ENCODE data around the gene FUCA1.
"Not testable (repeated sequence)": the region's sequence is repeated elsewhere in the genome, so short reads cannot be mapped to it uniquely, and the experiment has no call there.

The FUCA1 gene

DNA sequence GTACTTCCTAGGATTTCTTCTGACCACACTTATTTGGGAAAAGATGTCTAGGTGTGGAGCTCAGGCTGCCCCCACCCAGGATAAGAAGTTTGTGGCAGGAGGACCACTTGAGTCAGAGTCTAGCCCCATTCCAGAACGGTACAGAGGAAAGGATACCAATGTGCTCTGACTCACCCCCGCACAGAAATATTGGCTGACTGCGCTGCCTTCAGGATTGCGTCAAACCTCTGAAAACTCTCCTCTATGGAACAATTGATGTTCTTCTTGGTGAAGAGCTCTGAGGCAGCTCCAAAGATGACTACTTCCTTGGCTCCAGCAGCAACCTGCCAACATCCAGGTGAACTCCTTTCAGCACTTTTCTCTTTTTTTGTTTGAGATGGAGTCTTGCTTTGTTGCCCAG is 54.1 kb downstream of the FUCA1 start:
- H3K36me3 Mint-ChIP-seq: peaks cover 28 to 40% of the 10 kb centered on the region in 2 donors

DNA sequence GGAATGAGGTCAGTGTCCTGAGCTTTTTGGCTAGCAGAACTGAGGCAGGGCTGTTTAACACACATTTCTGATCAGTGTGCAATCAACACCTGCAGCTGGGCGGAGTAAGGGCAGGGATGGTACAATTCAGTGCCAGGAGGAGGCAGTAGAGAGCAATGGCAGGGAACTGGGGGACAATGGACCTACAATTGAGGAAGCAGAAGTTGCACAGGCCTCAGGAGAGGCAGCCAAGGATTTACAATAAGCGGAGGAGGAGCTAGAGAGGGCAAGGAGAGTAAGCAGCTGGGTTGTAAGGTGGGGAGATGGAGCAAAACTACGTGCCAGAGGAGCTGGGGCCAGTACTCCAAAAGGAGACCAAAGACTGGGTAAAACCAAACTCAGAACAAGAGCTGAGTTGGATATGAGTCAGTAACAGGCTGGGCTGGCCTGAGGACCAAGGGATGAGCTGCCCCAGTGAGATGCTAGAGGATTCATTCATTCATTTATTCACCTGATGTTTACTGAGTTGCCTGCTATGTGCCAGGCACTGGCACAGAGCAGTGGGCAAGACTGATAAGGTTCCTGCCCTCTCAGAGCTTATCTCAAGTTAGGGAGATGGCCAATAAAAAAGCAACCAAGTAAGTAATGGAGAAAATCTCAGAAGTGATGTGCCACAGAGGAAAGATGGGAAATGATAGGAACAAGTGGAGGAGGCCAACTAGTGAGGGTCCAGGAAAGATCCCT is 57.1 kb downstream of the FUCA1 start:
- Mint-ChIP-seq H3K27me3 (no peaks in the 10 kb centered on the region), H3K36me3 (peaks cover 16 to 34% of the 10 kb centered on the region in 2 donors), H3K27ac (peak overlapping the region; percentile 59), H3K9me3 (no peaks in the 10 kb centered on the region), H3K4me1 (peaks cover 27 to 37% of the 10 kb centered on the region in 2 donors), H3K4me3 (no peak overlapping the region)
- peak; percentile 86 to 91 for ATAC-seq (replicated peaks)
- DNase-seq: peak; percentile 64

More for the DNA sequence above, 54.1 kb downstream of the FUCA1 start:
- Mint-ChIP-seq H3K27me3 (no peaks in the 10 kb centered on the region), H3K4me1 (peaks cover 25 to 38% of the 10 kb centered on the region in 2 donors), H3K27ac (no peak overlapping the region), H3K9me3 (no peaks in the 10 kb centered on the region), H3K4me3 (no peak overlapping the region)
- ATAC-seq (replicated peaks) (no peak), DNase-seq (no peak)

GRCh38 chr1:23809751-23810171 is 58.3 kb downstream of the FUCA1 start:
- peak; percentile 87 to 89 for ATAC-seq (replicated peaks)
- peaks cover 35 to 37% of the 10 kb centered on the region in 2 donors for H3K4me1 Mint-ChIP-seq
- no peaks in the 10 kb centered on the region for H3K27me3 Mint-ChIP-seq
- H3K36me3 Mint-ChIP-seq: peaks cover 16 to 44% of the 10 kb centered on the region in 2 donors
- no peaks in the 10 kb centered on the region for H3K9me3 Mint-ChIP-seq
- peak; percentile 73 for DNase-seq
- no peak overlapping the region for H3K4me3 Mint-ChIP-seq
- H3K27ac Mint-ChIP-seq: peak overlapping the region; percentile 42

GRCh38 chr1:23807453-23807852 is 60.6 kb downstream of the FUCA1 start:
- Mint-ChIP-seq H3K36me3 (peaks cover 11 to 46% of the 10 kb centered on the region in 2 donors), H3K4me3 (no peak overlapping the region), H3K27me3 (no peaks in the 10 kb centered on the region), H3K9me3 (no peaks in the 10 kb centered on the region), H3K4me1 (peaks cover 33% of the 10 kb centered on the region in 2 donors), H3K27ac (peak overlapping the region; percentile 2)
- DNase-seq: no peak
- ATAC-seq (replicated peaks): no peak

- H3K4me3 Mint-ChIP-seq: no peak overlapping the region
- no peaks in the 10 kb centered on the region for H3K27me3 Mint-ChIP-seq
- DNase-seq: no peak
- peaks cover 4 to 37% of the 10 kb centered on the region in 2 donors for H3K36me3 Mint-ChIP-seq
- H3K27ac Mint-ChIP-seq: peak overlapping the region; percentile 42
- peaks cover 32 to 34% of the 10 kb centered on the region in 2 donors for H3K4me1 Mint-ChIP-seq
- no peak for ATAC-seq (replicated peaks)
- no peaks in the 10 kb centered on the region for H3K9me3 Mint-ChIP-seq
Observed at GRCh38 chr1:23806280-23806679, 61.8 kb downstream of the FUCA1 start.

DNA sequence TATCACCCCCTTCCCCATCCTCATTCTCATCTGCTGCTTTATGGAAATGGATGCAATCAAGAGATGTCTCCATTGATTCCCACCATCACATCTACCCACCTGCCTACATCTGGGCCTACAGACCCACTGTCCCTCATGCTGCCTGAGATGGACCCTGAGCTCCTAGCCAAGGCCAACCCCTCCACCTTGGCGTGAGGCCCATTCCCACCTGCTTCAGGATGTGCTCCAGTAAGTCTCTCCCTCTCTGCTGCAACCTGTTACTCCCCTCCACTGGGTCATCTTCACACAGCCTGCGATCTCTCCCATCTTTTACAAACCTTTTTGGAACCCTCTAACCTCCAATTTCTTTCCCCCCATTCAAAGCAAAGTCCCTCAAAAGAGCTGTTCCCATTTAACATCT is 63.1 kb downstream of the FUCA1 start:
- Mint-ChIP-seq H3K36me3 (peaks cover 1 to 37% of the 10 kb centered on the region in 2 donors), H3K4me1 (peaks cover 24 to 25% of the 10 kb centered on the region in 2 donors), H3K4me3 (no peak overlapping the region), H3K9me3 (no peaks in the 10 kb centered on the region), H3K27me3 (no peaks in the 10 kb centered on the region), H3K27ac (peak overlapping the region; percentile 75)
- ATAC-seq (replicated peaks) (no peak), DNase-seq (no peak)

DNA sequence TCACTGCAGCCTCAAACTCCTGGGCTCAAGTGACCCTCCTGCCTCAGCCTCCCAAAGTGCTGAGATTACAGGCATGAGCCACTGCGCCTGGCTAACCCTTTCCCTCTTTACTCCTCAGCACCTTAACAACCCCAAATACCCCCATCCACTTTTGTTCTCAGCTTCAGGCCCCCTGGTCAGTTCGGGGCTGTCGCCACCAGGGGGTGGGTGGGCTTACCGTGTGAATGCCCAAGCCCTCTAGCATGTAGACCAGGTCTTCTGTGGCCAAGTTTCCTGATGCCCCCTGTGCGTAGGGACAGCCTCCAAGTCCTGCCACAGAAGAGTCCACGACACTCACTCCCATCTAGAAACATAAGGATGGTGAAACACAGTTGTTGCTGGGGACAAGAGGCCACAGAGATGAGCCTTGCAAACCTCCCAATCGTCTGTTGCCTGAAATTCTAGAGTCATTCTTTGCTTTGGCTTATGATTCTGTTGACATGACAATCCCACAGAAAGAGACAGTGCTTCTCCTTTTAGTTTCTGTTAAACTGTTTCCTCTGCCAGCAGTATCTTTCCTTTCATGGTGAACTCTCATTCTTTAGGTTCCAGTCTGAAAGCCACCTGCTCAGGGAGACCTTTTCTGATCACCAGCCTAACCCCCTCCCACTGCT is 63.8 kb downstream of the FUCA1 start:
- Mint-ChIP-seq H3K9me3 (no peaks in the 10 kb centered on the region), H3K4me1 (peaks cover 22 to 26% of the 10 kb centered on the region in 2 donors), H3K4me3 (no peak overlapping the region), H3K36me3 (peaks cover 1 to 37% of the 10 kb centered on the region in 2 donors), H3K27me3 (no peaks in the 10 kb centered on the region), H3K27ac (peak overlapping the region; percentile 84)
- DNase-seq: no peak
- ATAC-seq (replicated peaks): no peak

DNA sequence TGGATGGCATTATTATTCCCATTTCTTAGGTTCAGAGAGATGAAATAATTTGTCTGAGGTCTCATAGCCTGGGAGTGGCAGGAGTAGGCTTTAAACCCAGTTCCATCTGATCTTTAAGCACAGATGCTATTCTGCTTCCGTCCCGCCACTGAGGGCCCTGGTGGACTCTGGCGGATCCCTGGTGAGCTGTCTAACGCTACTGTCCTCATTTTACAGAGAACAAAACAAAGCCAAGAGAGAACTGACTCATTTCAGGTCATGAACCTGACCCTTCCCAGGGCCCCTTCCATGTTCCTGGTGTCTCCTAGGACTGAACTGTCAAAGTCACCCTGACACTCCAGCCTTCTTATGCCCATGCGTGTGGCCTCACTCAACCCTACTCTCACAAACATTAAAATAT is 64.4 kb downstream of the FUCA1 start:
- ATAC-seq (replicated peaks) (no peak), DNase-seq (no peak)
- peak overlapping the region; percentile 5 for H3K27ac Mint-ChIP-seq
- no peaks in the 10 kb centered on the region for H3K9me3 Mint-ChIP-seq
- peaks cover 27 to 32% of the 10 kb centered on the region in 2 donors for H3K4me1 Mint-ChIP-seq
- H3K4me3 Mint-ChIP-seq: no peak overlapping the region
- H3K27me3 Mint-ChIP-seq: no peaks in the 10 kb centered on the region
- peaks cover 5 to 42% of the 10 kb centered on the region in 2 donors for H3K36me3 Mint-ChIP-seq

GRCh38 chr1:23802809-23803342 is 65.2 kb downstream of the FUCA1 start:
- DNase-seq; ATAC-seq (replicated peaks); H3K27ac Mint-ChIP-seq; H3K27me3 Mint-ChIP-seq; H3K9me3 Mint-ChIP-seq: not testable (repeated sequence)
- peaks cover 29 to 35% of the 10 kb centered on the region in 2 donors for H3K4me1 Mint-ChIP-seq
- H3K4me3 Mint-ChIP-seq: peak overlapping the region in 1 of 2 donors; percentile 8
- peaks cover 9 to 46% of the 10 kb centered on the region in 2 donors for H3K36me3 Mint-ChIP-seq

- Mint-ChIP-seq H3K4me3 (peak overlapping the region; percentile 59 to 68), H3K9me3 (no peaks in the 10 kb centered on the region), H3K36me3 (peaks cover 12 to 43% of the 10 kb centered on the region in 2 donors), H3K27me3 (no peaks in the 10 kb centered on the region), H3K27ac (peak overlapping the region; percentile 11), H3K4me1 (peaks cover 23 to 30% of the 10 kb centered on the region in 2 donors)
- ATAC-seq (replicated peaks) (no peak), DNase-seq (no peak)
Observed at GRCh38 chr1:23801876-23802275, 66.2 kb downstream of the FUCA1 start.

DNA sequence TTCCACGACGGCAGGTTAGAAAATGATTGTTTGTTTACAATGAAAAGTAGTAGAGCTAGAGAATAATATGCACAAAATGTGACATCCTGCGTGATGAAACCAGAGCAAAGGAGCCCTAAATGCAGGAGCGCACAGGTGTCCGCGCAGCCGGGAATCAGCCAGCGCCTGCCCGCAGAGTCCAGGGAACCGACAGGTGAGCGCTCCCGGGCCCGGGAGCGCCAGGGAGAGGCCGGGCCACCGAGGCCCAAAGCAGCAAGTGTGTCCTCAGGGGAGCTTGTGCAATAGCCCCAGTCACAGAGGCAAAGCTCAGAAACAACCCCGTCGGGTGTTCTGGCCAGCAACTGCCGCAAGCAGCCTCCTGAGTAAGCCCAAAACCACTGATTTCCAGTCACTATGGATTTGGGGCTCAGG is 66.7 kb downstream of the FUCA1 start:
- ATAC-seq (replicated peaks): no peak
- DNase-seq: no peak
- Mint-ChIP-seq H3K4me3 (peak overlapping the region; percentile 94 to 95), H3K27ac (peak overlapping the region; percentile 93), H3K36me3 (peaks cover 16 to 44% of the 10 kb centered on the region in 2 donors), H3K9me3 (no peaks in the 10 kb centered on the region), H3K4me1 (peaks cover 25 to 30% of the 10 kb centered on the region in 2 donors), H3K27me3 (no peaks in the 10 kb centered on the region)

DNA sequence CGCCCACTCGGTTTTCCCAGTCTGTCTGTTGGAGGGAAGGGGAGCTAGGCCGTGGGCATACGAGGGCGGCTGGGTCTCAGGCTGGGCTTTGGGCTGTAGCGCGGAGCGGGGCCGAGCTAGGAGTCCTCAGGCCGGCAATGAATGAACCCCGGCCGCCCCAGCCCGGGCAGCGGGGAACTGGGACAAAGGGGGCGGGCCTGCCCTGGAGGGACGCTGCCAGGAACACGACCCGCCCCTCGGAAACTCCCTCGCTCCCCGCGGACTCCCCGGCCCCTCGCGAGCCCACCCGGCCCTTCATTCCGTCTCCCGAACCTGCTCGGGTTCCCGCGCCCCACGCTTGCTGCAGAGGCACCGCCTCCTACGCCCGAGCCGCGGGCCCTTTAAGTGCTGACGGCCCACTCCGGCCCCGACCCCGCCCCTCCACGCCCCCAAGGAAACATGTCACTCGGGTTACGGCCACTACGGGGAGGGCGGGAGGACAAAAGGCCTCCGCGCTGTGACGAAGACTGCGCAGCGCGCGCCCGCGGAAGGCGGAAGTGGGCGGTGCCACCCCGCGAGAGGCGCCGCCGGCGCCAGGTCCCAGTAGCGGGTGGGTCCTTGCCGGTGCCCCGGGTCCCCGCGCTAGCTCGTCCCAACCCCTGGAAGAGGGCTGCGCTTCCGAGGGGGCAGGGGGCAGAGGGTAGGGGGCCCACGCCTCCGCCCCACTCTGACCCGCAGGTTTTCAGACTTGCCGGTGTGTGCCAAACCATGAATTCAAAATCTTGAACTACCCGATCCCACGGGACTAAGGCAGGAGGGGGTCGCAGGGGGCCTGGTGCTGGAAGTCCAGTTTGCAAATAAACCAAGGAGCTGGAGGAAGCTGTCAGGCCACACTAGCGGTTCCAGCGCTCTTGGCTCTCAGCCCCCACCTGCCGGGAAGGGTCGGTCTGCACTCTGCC is 67.4 kb downstream of the FUCA1 start, which contains the start of gene GALE:
Gene GALE, minus strand, starts transcription at position 355 of the 938 bp plus-strand sequence. CDS start 1,747 bp downstream, outside the sequence.
- H3K27me3 Mint-ChIP-seq: no peaks in the 10 kb centered on the region
- peaks cover 16 to 40% of the 10 kb centered on the region in 2 donors for H3K36me3 Mint-ChIP-seq
- ATAC-seq (replicated peaks) (peak; percentile 89 to 94), DNase-seq (peak; percentile 91)
- peak within 1 kb of the TSS; percentile 94 for H3K27ac Mint-ChIP-seq
- no peaks in the 10 kb centered on the region for H3K9me3 Mint-ChIP-seq
- peak within 1 kb of the TSS; percentile 94 to 95 for H3K4me3 Mint-ChIP-seq
- H3K4me1 Mint-ChIP-seq: peaks cover 25 to 30% of the 10 kb centered on the region in 2 donors

GRCh38 chr1:23799570-23800399 is 68.3 kb downstream of the FUCA1 start:
- Mint-ChIP-seq H3K27me3 (no peaks in the 10 kb centered on the region), H3K9me3 (no peaks in the 10 kb centered on the region), H3K36me3 (peaks cover 18 to 39% of the 10 kb centered on the region in 2 donors), H3K4me1 (peaks cover 17 to 30% of the 10 kb centered on the region in 2 donors), H3K27ac (peak overlapping the region; percentile 94), H3K4me3 (peak overlapping the region; percentile 94 to 95)
- DNase-seq (no peak), ATAC-seq (replicated peaks) (peak; percentile 12 to 14)
